Skin of body (tissue), 2 donors: ENCODE measurements around the gene HSPA6. TPM values are rescaled to one million over a fixed set of nuclear protein-coding genes. Genes with fewer than 3 reads are reported as not detected.
A peak's percentile ranks its signal among the peaks of the same experiment; 100 is the strongest.
"Not testable (repeated sequence)": the region's sequence is repeated elsewhere in the genome, so short reads cannot be mapped to it uniquely, and the experiment has no call there.

Experiments
- DNase-seq: peaks from one replicate; lab custom pipeline; 2025; lab: John Stamatoyannopoulos, UW
- total RNA-seq: library from RNA; depleted of rRNA; stranded (reverse); fragments of >200 nt; gene quantifications from one replicate; pipeline ENCODE4 v1.2.3, GENCODE V29; 2014

The HSPA6 gene
- total RNA-seq, 1 donor from 2014 or later, result 8.2 TPM

DNA sequence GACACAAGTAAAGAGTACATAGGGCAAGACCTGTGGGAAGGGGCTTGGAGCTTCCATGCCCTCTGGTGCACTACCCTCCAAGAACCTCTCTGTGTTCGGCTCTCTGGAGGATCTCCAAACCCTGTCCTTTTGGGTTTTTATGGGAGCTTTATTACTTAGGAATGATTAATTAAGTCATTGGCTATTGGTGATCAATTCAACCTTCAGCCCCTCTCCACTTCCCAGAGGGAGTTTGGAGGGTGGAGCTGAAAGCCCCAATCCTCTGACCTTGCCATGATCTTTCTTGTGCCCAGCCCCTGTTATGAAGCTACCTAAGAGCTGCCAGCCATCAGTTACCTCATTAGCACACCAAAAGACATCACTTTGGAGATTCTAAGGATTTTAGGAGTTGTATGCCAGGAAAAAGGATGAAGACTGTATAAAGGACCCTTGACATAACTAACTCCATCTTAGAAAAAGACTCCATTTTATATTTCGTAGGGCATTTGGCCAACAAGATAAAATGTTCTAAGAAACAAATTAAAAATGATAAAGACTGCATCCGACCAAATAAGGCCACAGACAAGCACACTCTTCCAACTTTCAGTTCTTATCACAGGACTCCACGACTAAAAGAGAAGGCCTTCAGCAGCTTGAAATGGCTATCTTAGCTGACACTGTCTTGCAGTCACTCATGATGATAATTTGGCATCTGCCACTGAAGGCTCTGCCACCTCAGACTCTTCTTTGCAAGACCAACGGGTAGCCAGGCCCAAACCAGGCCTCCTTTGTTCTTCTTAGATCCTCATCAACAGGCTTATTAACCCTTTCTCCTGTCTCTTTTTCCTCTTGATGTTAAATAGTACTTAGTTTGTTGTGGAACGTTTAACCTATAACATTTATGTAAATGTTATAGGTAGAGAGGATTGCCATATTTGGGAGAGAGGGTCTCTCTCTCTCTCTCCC is 33.4 kb downstream of the HSPA6 start:
- DNase-seq, result not testable (repeated sequence)

DNA sequence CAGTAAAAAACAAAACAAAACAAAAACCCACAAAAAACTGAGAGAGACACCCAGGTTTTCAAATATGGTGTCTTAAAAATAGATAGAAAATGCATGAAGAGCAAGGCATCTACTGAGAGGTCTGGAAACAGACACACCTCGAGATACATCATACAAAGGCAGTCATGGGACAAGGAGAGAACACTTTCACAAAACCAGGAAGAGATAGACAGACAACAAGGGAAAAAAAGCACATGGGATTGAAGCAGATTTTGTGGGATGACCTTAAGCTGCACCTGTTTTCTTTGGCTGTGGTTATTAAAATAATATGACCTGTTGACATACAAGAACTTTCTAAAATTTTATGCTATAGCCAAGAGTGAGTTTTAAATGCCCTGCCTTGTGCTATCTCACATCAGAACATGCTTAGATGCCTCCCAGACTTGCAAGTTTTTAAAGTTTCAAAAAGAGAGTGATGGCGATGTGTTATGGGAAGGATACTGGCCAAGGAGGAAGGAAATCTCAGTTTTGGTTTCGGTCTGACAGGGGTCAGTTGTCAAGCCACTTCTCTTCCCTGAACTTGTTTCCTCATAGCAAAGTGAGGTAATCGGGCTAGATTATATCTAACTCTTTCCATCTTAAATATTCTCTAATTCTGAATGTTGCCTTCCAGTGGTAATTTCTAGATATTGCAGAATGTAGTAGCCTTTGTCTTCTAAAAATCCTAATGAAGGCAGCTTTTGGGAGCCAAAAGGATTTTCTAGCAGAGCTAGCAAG is 36.8 kb downstream of the HSPA6 start:
- peak; percentile 18 for DNase-seq

DNA sequence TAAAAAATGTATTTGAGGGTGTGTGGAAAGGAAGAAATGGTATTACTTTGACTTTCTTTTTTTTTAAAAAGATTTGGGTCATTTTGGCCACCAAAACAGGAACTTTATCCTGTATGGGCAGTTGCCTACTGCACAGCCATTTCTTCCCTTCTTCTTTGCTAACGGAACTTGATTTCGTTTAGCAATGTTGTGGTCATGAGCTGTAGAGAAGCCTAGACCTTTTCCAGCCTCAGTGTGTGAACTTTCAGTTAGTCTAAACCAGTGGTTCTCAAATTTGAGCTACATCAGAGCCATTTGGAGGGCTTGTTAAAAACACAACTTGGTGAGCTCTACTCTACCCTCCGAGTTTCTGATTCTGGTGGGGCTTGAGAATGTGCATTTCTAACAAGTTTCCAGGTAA is 38.1 kb downstream of the HSPA6 start:
- not testable (repeated sequence) for DNase-seq

DNA sequence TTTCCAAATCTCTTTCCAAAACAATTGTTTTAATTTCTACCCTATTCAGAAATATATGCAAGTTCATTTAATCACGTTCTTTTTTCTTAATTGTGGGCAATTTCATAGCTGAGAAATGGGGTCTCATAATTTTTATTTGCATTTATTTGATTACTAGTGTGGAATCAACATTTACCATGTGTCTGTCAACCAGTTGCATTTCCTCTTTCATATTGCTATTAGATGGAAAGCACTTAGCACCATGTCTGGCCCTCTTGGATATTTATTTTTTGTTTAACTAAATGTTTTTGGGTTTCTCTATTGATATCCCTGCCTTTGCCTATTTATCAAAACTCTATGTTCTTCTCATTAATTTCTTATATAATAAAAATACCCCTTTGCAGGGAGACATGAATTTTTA is 39.2 kb downstream of the HSPA6 start:
- DNase-seq, result not testable (repeated sequence)

DNA sequence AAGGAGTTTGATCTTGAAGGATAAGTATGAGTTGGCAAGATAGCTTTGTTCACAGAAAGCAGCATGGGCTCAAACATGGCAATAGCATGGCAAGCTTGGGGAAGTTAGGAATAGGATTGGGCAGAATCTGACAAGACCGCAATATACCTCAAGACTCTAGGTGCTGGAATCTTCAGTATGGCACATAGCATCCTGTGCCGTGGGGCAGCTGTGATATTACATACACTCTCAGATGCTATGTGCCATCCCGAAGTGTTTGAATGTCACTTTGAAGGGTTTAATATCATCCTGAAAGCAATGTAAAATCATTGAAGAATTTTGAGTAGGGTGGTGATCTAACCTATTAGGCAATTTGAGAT is 42.2 kb downstream of the HSPA6 start:
- not testable (repeated sequence) for DNase-seq

DNA sequence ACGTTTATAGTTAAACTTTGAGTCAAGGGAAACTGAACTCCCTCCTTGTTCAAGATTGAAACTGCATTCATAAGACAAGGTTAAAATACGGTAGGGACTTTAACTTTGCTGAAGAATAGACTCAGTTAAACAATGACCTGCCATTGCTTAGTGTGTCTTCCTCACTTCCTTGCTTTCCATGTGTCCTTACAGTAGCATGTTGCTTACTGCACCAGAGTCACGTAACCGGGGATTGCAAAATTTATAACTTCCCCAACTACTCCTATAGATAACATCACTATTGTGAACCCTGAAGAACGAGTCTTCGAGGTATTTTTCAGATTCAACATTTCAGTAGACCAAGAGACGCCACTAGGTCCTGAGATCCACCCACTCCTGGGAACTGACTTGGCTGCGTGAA is 47.4 kb downstream of the HSPA6 start:
- not testable (repeated sequence) for DNase-seq

Other genes starting within 250 kb of the HSPA6 start
- 26.5 TPM for gene MPZ, start 214.6 kb upstream of the HSPA6 start, total RNA-seq
- 28.4 TPM for gene SDHC, start 210.2 kb upstream of the HSPA6 start, total RNA-seq
- not detected for gene CFAP126, start 156.7 kb upstream of the HSPA6 start, total RNA-seq
- 26.2 TPM for gene FCGR2A, start 19.1 kb upstream of the HSPA6 start, total RNA-seq
- 5.0 TPM for gene FCGR3A, start 25.3 kb downstream of the HSPA6 start, total RNA-seq
- gene FCGR3B, start 106.6 kb downstream of the HSPA6 start, total RNA-seq, result 14.3 TPM
- gene FCGR2B, start 138.6 kb downstream of the HSPA6 start, total RNA-seq, result 2.8 TPM
- gene FCRLA, start 182.7 kb downstream of the HSPA6 start, total RNA-seq, result 0.30 TPM
- gene FCRLB, start 197.0 kb downstream of the HSPA6 start, total RNA-seq, result 0.39 TPM
- 24.6 TPM for gene DUSP12, start 225.2 kb downstream of the HSPA6 start, total RNA-seq
- gene ATF6, start 241.8 kb downstream of the HSPA6 start, total RNA-seq, result 24.4 TPM